GM18526 (cell line): ENCODE results near the gene CASZ1.

Experiments used
- POLR2A ChIP-seq: IDR thresholded peaks from 3 replicates; pipeline ENCODE4 v1.6.1; 2011; ENCODE audit not compliant: insufficient read length; ENCODE audit errors: extremely low read depth

Gene CASZ1

GRCh38 chr1:10789803-10790702 lies 6.4 kb downstream of the CASZ1 start:
- TF ChIP-seq POLR2A, result no peak

- TF ChIP-seq POLR2A, result no peak
Observed at GRCh38 chr1:10789047-10789791, 7.2 kb downstream of the CASZ1 start.

GRCh38 chr1:10788592-10789006 lies 7.8 kb downstream of the CASZ1 start:
- no peak for TF ChIP-seq POLR2A

- TF ChIP-seq POLR2A, result no peak
Observed at GRCh38 chr1:10787286-10787685, 9.2 kb downstream of the CASZ1 start.

GRCh38 chr1:10785728-10786638 lies 10.5 kb downstream of the CASZ1 start:
- no peak for TF ChIP-seq POLR2A

- TF ChIP-seq POLR2A, result no peak
Observed at GRCh38 chr1:10784998-10785727, 11.3 kb downstream of the CASZ1 start.

- no peak for TF ChIP-seq POLR2A
Observed at GRCh38 chr1:10782491-10783244, 13.8 kb downstream of the CASZ1 start.

- TF ChIP-seq POLR2A, result no peak
Observed at GRCh38 chr1:10781137-10781536, 15.3 kb downstream of the CASZ1 start.

GRCh38 chr1:10779841-10780240 lies 16.6 kb downstream of the CASZ1 start:
- TF ChIP-seq POLR2A, result no peak

- no peak for TF ChIP-seq POLR2A
Observed at GRCh38 chr1:10779201-10779600, 17.2 kb downstream of the CASZ1 start.

- TF ChIP-seq POLR2A, result no peak
Observed at GRCh38 chr1:10778640-10779039, 17.8 kb downstream of the CASZ1 start.

- TF ChIP-seq POLR2A, result no peak
Observed at GRCh38 chr1:10777749-10778574, 18.5 kb downstream of the CASZ1 start.
